CD8-positive, alpha-beta memory T cell (primary cell): ENCODE results near the gene DCAF15. TPM values are rescaled to one million over a fixed set of nuclear protein-coding genes. Genes with fewer than 3 reads are reported as not detected.

Experiments
- CTCF ChIA-PET: fragments of 350-600 bp; sonication (Branson Sonifier 250); formaldehyde crosslinking; loops from one replicate; lab custom pipeline; 2021; ENCODE audit warnings: antibody characterized with exemption; lab: Charles Lee
- POLR2A ChIA-PET: fragments of 350-600 bp; sonication (Branson Sonifier 250); formaldehyde crosslinking; loops from one replicate; lab custom pipeline; 2021; ENCODE audit warnings: antibody characterized with exemption; lab: Charles Lee
- DNase-seq, 5 donors: peaks; one replicate each; pipeline versions ENCODE4 v3.0.0 to v3.0.0-alpha.2; 2020 to 2022; ENCODE audit warnings: mixed read lengths in 1 of 5
- H3K27ac ChIP-seq: one replicate; pipeline ENCODE4 v1.7.0; 2013; ENCODE audit warnings: low read depth, mild to moderate bottlenecking, low read length, moderate library complexity
- H3K27me3 ChIP-seq: 2 replicates; pipeline ENCODE4 v1.7.0; 2013; ENCODE audit warnings: low read length, mild to moderate bottlenecking; ENCODE audit not compliant: insufficient read depth, poor library complexity, severe bottlenecking
- H3K36me3 ChIP-seq: 2 replicates; pipeline ENCODE4 v1.7.0; 2013; ENCODE audit warnings: mild to moderate bottlenecking, low read length, moderate library complexity; ENCODE audit not compliant: insufficient read depth
- H3K4me1 ChIP-seq: 2 replicates; pipeline ENCODE4 v1.7.0; 2013; ENCODE audit warnings: mild to moderate bottlenecking, low read length, moderate library complexity; ENCODE audit not compliant: insufficient read depth
- H3K4me3 ChIP-seq: 2 replicates; pipeline ENCODE4 v1.7.0; 2013; ENCODE audit warnings: mild to moderate bottlenecking, low read length
- H3K9me3 ChIP-seq: 2 replicates; pipeline ENCODE4 v1.7.0; 2013; ENCODE audit warnings: mild to moderate bottlenecking, low read length
- H3K27ac Mint-ChIP-seq, 8 donors: one replicate each; pipeline ENCODE4 v1.8.0; 2020 to 2021; ENCODE audit warnings: mixed read lengths in 8 of 8, mild to moderate bottlenecking in 6 of 8, inconsistent platforms in 3 of 8, moderate library complexity in 3 of 8
- H3K27me3 Mint-ChIP-seq, 2 donors: one replicate each; pipeline ENCODE4 v1.8.0; 2020 to 2021; ENCODE audit warnings: mixed read lengths in 2 of 2, mild to moderate bottlenecking in 1 of 2, moderate library complexity in 1 of 2
- H3K36me3 Mint-ChIP-seq, 3 donors: one replicate each; pipeline ENCODE4 v1.8.0; 2020 to 2021; ENCODE audit warnings: mixed read lengths in 3 of 3, inconsistent platforms in 1 of 3, mild to moderate bottlenecking in 1 of 3
- H3K4me1 Mint-ChIP-seq, 3 donors: one replicate each; pipeline ENCODE4 v1.8.0; 2020 to 2021; ENCODE audit warnings: mixed read lengths in 3 of 3, inconsistent platforms in 1 of 3, mild to moderate bottlenecking in 1 of 3
- H3K4me3 Mint-ChIP-seq, 7 donors: one replicate each; pipeline ENCODE4 v1.8.0; 2020 to 2021; ENCODE audit warnings: mixed read lengths in 7 of 7, mild to moderate bottlenecking in 6 of 7, moderate library complexity in 4 of 7, inconsistent platforms in 2 of 7
- H3K9me3 Mint-ChIP-seq, 5 donors: one replicate each; pipeline ENCODE4 v1.8.0; 2020 to 2022; ENCODE audit warnings: mixed read lengths in 5 of 5, mild to moderate bottlenecking in 3 of 5, moderate library complexity in 2 of 5, inconsistent platforms in 1 of 5
- polyA plus RNA-seq: library from polyadenylated mRNA; unstranded; fragments of 300-500 nt; fragmentation: Illumina TruSeq; gene quantifications from one replicate; pipeline ENCODE4 v1.2.3, GENCODE V29; 2021
- total RNA-seq, 2 experiments: library from RNA; stranded (reverse); gene quantifications; one replicate each; pipeline ENCODE4 v1.2.3, GENCODE V29; 2021

DCAF15 gene, protein sequence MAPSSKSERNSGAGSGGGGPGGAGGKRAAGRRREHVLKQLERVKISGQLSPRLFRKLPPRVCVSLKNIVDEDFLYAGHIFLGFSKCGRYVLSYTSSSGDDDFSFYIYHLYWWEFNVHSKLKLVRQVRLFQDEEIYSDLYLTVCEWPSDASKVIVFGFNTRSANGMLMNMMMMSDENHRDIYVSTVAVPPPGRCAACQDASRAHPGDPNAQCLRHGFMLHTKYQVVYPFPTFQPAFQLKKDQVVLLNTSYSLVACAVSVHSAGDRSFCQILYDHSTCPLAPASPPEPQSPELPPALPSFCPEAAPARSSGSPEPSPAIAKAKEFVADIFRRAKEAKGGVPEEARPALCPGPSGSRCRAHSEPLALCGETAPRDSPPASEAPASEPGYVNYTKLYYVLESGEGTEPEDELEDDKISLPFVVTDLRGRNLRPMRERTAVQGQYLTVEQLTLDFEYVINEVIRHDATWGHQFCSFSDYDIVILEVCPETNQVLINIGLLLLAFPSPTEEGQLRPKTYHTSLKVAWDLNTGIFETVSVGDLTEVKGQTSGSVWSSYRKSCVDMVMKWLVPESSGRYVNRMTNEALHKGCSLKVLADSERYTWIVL
- total RNA-seq (10 to 100 TPM; 64.6 to 66.5 TPM), polyA plus RNA-seq (8.0 TPM)

GRCh38 chr19:13952154-13952930, at the start of gene DCAF15:
Gene DCAF15 (plus strand): TSS chr19:13952509. CDS start chr19:13952513, 4 bp downstream.
- Mint-ChIP-seq H3K27me3 (no peaks in the 10 kb centered on the region), H3K4me3 (peak within 1 kb of the TSS; percentile 84 to 100 (median 92)), H3K36me3 (peaks cover 0 to 33% (median 0%) of the 10 kb centered on the region in 3 donors), H3K27ac (peak within 1 kb of the TSS; percentile 92 to 98 (median 94)), H3K9me3 (no peaks in the 10 kb centered on the region), H3K4me1 (peaks cover 18 to 30% (median 22%) of the 10 kb centered on the region in 3 donors)
- peaks cover 22% of the 10 kb centered on the region for H3K36me3 ChIP-seq
- H3K9me3 ChIP-seq: no peaks in the 10 kb centered on the region
- no peaks in the 10 kb centered on the region for H3K27me3 ChIP-seq
- H3K27ac ChIP-seq: peak within 1 kb of the TSS; percentile 85
- H3K4me3 ChIP-seq: peak within 1 kb of the TSS; percentile 84
- CTCF ChIA-PET: interaction anchor here (1.2 to 1.6 kb wide), 6 partner anchors 42 to 184 kb away, joined by 3 to 6 read pairs (median 4); partner anchors contain the start of gene ASF1B
- DNase-seq: peak; percentile 98 to 99 (median 99)
- POLR2A ChIA-PET: interaction anchor here (0.6 to 1.5 kb wide), 5 partner anchors 35 to 79 kb away, joined by 3 to 7 read pairs (median 4); partner anchors contain the start of genes IL27RA and RFX1
- H3K4me1 ChIP-seq: peaks cover 16% of the 10 kb centered on the region

DNA sequence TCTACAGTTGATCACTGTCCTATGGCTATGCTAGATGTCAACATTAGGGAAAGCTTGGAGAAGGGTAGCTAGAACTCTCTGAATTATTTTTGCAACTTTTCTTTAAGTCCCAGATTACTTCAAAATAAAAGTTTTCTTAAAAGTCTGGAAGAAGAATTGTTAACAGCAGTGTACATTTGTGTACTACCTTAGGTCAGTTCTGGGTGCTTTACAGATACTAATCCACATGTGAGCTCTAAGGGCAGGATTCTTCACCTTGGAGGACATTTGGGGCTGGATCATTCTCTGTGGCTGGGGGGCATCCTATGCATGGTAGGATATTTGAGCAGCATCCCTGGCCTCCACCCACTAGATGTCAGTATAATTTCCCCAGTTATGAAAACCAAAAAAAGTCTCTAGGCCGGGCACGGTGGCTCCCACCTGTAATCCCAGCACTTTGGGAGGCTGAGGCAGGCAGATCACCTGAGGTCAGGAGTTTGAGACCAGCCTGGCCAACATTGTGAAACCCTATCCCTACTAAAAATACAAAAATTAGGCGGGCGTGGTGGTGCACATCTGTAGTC, 49.2 kb upstream of the DCAF15 start:
- POLR2A ChIA-PET: no interaction called here
- Histone ChIP-seq H3K27me3 (no peaks in the 10 kb centered on the region), H3K36me3 (no peaks in the 10 kb centered on the region), H3K27ac (no peak overlapping the region), H3K9me3 (no peaks in the 10 kb centered on the region), H3K4me3 (no peak overlapping the region), H3K4me1 (peaks cover 11% of the 10 kb centered on the region)
- peak in 1 of 5 donors; percentile 28 for DNase-seq
- H3K4me3 Mint-ChIP-seq: peak overlapping the region in 1 of 7 donors; percentile 69
- H3K9me3 Mint-ChIP-seq: no peaks in the 10 kb centered on the region
- peak overlapping the region in 3 of 8 donors; percentile 3 to 92 (median 38) for H3K27ac Mint-ChIP-seq
- H3K36me3 Mint-ChIP-seq: peaks cover 0 to 3% (median 1%) of the 10 kb centered on the region in 3 donors
- H3K27me3 Mint-ChIP-seq: no peaks in the 10 kb centered on the region
- CTCF ChIA-PET: interaction anchor here (0.7 to 2.8 kb wide), 14 partner anchors 9 to 157 kb away, joined by 3 to 8 read pairs (median 3); partner anchors contain the start of gene IL27RA
- peaks cover 11 to 27% (median 11%) of the 10 kb centered on the region in 3 donors for H3K4me1 Mint-ChIP-seq

DNA sequence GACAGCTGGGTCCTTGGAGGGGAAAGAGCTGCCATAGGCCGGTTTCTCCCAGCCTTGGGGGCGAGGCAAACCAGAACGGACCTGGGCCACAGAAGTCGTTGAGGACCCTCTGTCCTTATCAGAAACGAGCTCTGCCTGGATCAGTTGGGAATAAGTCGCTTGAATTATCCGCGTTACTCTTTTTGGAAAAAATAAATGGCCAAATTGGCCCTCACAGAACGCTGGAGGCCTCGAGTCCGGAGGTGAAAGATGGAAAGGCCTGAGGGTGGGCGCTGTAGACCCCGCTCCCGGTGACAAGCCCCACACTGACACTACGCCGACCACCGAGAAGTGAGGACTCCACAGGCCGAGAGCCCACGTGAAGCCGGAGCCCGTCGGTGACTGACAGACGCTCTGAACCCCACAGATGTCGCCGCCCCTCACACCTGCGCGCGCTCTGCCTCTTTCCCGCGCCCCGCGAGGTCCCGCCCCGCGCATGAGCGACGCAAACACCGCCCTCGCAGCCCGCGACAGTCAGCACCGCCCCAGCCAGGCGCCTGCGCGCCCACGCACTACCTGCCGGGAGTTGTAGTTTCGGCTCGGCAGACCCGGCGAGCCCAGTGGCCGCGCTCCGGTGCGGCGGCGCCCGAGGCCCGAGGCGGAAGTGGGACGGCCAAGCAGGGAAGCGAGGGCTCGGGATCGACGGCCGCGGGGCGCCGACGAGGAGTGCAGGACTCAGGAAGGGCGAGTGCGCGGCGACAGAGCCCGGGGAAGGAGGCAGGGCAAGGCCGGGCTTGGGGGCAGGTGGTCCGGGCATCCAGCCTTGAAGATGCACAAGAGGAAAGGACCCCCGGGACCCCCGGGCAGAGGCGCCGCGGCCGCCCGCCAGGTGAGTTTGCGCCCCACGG, 46.4 kb upstream of the DCAF15 start, which contains the start of the genes BRME1 and CC2D1A:
BRME1 (minus strand) TSS at position 484 of the 887 bp plus-strand sequence. CDS start 1,225 bp downstream, outside the sequence.
CC2D1A (plus strand) TSS at position 568 of the 887 bp plus-strand sequence; CDS start at position 809, 241 bp downstream.
- H3K36me3 Mint-ChIP-seq: peaks cover 0 to 15% (median 1%) of the 10 kb centered on the region in 3 donors
- H3K27ac Mint-ChIP-seq: peak within 1 kb of the TSS; percentile 61 to 94 (median 90)
- ChIA-PET CTCF (interaction anchor here (0.7 to 1.6 kb wide), 2 partner anchors 20 to 126 kb away, joined by 3 read pairs; partner anchors contain the start of gene IL27RA), POLR2A (interaction anchor here (0.7 to 1.1 kb wide), 3 partner anchors 126 to 914 kb away, joined by 3 to 4 read pairs (median 3); partner anchors contain the start of genes ASF1B and IL27RA)
- no peaks in the 10 kb centered on the region for H3K9me3 Mint-ChIP-seq
- H3K4me1 ChIP-seq: peaks cover 11% of the 10 kb centered on the region
- peak; percentile 89 to 95 (median 92) for DNase-seq
- no peaks in the 10 kb centered on the region for H3K27me3 ChIP-seq
- peaks cover 11 to 27% (median 11%) of the 10 kb centered on the region in 3 donors for H3K4me1 Mint-ChIP-seq
- no peaks in the 10 kb centered on the region for H3K36me3 ChIP-seq
- H3K4me3 Mint-ChIP-seq: peak within 1 kb of the TSS; percentile 84 to 90 (median 87)
- H3K9me3 ChIP-seq: no peaks in the 10 kb centered on the region
- H3K4me3 ChIP-seq: peak within 1 kb of the TSS; percentile 62
- H3K27me3 Mint-ChIP-seq: no peaks in the 10 kb centered on the region
- H3K27ac ChIP-seq: peak within 1 kb of the TSS; percentile 72

GRCh38 chr19:13906521-13906904, 45.8 kb upstream of the DCAF15 start:
- peak overlapping the region; percentile 72 for H3K27ac ChIP-seq
- peaks cover 11% of the 10 kb centered on the region for H3K4me1 ChIP-seq
- ChIA-PET POLR2A (interaction anchor here (0.5 to 0.7 kb wide), 2 partner anchors 21 to 915 kb away, joined by 3 read pairs; no protein-coding TSS in a partner anchor), CTCF (interaction anchor here (1.2 to 1.6 kb wide), 3 partner anchors 21 to 230 kb away, joined by 3 to 4 read pairs (median 3); partner anchors contain the start of gene ASF1B)
- H3K36me3 ChIP-seq: no peaks in the 10 kb centered on the region
- H3K9me3 ChIP-seq: no peaks in the 10 kb centered on the region
- no peaks in the 10 kb centered on the region for H3K9me3 Mint-ChIP-seq
- DNase-seq: peak in 2 of 5 donors; percentile 25 to 64
- peak overlapping the region; percentile 75 to 90 (median 81) for H3K4me3 Mint-ChIP-seq
- peak overlapping the region; percentile 62 for H3K4me3 ChIP-seq
- H3K27me3 ChIP-seq: no peaks in the 10 kb centered on the region
- H3K4me1 Mint-ChIP-seq: peaks cover 11 to 27% (median 11%) of the 10 kb centered on the region in 3 donors
- H3K36me3 Mint-ChIP-seq: peaks cover 0 to 21% (median 1%) of the 10 kb centered on the region in 3 donors
- peak overlapping the region; percentile 14 to 94 (median 83) for H3K27ac Mint-ChIP-seq
- no peaks in the 10 kb centered on the region for H3K27me3 Mint-ChIP-seq

- H3K27me3 Mint-ChIP-seq: no peaks in the 10 kb centered on the region
- Histone ChIP-seq H3K9me3 (no peaks in the 10 kb centered on the region), H3K4me1 (peaks cover 11% of the 10 kb centered on the region), H3K4me3 (peak overlapping the region; percentile 62), H3K27ac (peak overlapping the region; percentile 72), H3K27me3 (no peaks in the 10 kb centered on the region), H3K36me3 (no peaks in the 10 kb centered on the region)
- ChIA-PET POLR2A (interaction anchor here (0.5 kb wide), 1 partner anchor 21 kb away, joined by 3 read pairs; no protein-coding TSS in a partner anchor), CTCF (interaction anchor here (1.2 to 1.6 kb wide), 3 partner anchors 21 to 230 kb away, joined by 3 to 4 read pairs (median 3); partner anchors contain the start of gene ASF1B)
- peaks cover 11 to 27% (median 11%) of the 10 kb centered on the region in 3 donors for H3K4me1 Mint-ChIP-seq
- peak overlapping the region; percentile 75 to 90 (median 81) for H3K4me3 Mint-ChIP-seq
- H3K36me3 Mint-ChIP-seq: peaks cover 0 to 21% (median 1%) of the 10 kb centered on the region in 3 donors
- peak overlapping the region; percentile 14 to 94 (median 83) for H3K27ac Mint-ChIP-seq
- DNase-seq: no peak
- no peaks in the 10 kb centered on the region for H3K9me3 Mint-ChIP-seq
These were observed 45.4 kb upstream of the DCAF15 start for GRCh38 chr19:13906910-13907309.

DNA sequence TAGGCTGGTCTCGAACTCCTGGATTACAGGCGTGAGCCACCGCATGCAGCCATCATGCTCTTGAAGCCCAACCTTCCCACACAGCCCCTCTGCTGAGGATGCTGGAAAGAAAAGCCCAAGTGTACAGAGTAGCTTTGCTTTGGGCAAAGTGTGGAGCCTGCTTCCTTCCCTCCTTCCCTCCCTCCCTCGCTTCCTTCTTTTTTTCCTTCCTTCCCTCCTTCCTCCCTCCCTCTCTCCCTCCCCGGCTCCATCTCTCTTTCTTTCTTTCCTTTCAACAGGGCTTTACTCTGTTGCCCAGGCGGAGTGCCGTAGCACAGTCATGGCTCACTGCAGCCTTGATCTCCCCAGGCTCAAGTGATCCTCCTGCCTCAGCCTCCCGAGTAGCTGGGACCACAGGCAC, 43.6 kb upstream of the DCAF15 start:
- Histone ChIP-seq H3K27ac (no peak overlapping the region), H3K27me3 (no peaks in the 10 kb centered on the region), H3K4me1 (peaks cover 11% of the 10 kb centered on the region), H3K36me3 (no peaks in the 10 kb centered on the region), H3K9me3 (no peaks in the 10 kb centered on the region), H3K4me3 (no peak overlapping the region)
- peak overlapping the region in 1 of 7 donors; percentile 18 for H3K4me3 Mint-ChIP-seq
- H3K4me1 Mint-ChIP-seq: peaks cover 11 to 22% (median 11%) of the 10 kb centered on the region in 3 donors
- no peaks in the 10 kb centered on the region for H3K9me3 Mint-ChIP-seq
- DNase-seq: no peak
- no peak overlapping the region for H3K27ac Mint-ChIP-seq
- peaks cover 0 to 37% (median 1%) of the 10 kb centered on the region in 3 donors for H3K36me3 Mint-ChIP-seq
- ChIA-PET CTCF (interaction anchor here (0.7 kb wide), 1 partner anchor 648 kb away, joined by 3 read pairs; no protein-coding TSS in a partner anchor), POLR2A (no interaction called here)
- H3K27me3 Mint-ChIP-seq: no peaks in the 10 kb centered on the region
